ENCODE data around the gene AOPEP. TPM values are rescaled to one million over a fixed set of nuclear protein-coding genes. Genes with fewer than 3 reads are reported as not detected.

The AOPEP gene
- total and polyA plus RNA-seq, 2 of the 13 experiments (the other 11 are each of a cell fraction or from before 2014, with no cell fraction given) = 22.2 to 41.6 TPM

GRCh38 chr9:95023217-95024003 lies 296.9 kb downstream of the AOPEP start (continued):
- TF ChIP-seq, protein P1, sequence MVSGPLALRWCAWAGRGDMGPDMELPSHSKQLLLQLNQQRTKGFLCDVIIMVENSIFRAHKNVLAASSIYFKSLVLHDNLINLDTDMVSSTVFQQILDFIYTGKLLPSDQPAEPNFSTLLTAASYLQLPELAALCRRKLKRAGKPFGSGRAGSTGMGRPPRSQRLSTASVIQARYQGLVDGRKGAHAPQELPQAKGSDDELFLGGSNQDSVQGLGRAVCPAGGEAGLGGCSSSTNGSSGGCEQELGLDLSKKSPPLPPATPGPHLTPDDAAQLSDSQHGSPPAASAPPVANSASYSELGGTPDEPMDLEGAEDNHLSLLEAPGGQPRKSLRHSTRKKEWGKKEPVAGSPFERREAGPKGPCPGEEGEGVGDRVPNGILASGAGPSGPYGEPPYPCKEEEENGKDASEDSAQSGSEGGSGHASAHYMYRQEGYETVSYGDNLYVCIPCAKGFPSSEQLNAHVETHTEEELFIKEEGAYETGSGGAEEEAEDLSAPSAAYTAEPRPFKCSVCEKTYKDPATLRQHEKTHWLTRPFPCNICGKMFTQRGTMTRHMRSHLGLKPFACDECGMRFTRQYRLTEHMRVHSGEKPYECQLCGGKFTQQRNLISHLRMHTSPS (CRISPR knock-in tag; IDR thresholded peaks at IDR 0.05; ENCODE audit: low read depth) = no peak
- no peak for TF ChIP-seq SYNCRIP (IDR thresholded peaks at IDR 0.05; ENCODE audit: insufficient read depth, low read depth, low read length)
- TF ChIP-seq, protein P2, sequence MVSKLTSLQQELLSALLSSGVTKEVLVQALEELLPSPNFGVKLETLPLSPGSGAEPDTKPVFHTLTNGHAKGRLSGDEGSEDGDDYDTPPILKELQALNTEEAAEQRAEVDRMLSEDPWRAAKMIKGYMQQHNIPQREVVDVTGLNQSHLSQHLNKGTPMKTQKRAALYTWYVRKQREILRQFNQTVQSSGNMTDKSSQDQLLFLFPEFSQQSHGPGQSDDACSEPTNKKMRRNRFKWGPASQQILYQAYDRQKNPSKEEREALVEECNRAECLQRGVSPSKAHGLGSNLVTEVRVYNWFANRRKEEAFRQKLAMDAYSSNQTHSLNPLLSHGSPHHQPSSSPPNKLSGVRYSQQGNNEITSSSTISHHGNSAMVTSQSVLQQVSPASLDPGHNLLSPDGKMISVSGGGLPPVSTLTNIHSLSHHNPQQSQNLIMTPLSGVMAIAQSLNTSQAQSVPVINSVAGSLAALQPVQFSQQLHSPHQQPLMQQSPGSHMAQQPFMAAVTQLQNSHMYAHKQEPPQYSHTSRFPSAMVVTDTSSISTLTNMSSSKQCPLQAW (CRISPR knock-in tag; IDR thresholded peaks at IDR 0.05) = 0 out of 2 replicates have a peak, but pooled peaks have one; percentile 37
- TF ChIP-seq ZNF569 (CRISPR knock-in tag; IDR thresholded peaks at IDR 0.05; ENCODE audit: borderline replicate concordance) = no peak
- TF ChIP-seq GATAD2A (CRISPR knock-in tag; IDR thresholded peaks at IDR 0.05) = peak; percentile 91
- 0 out of 2 replicates have a peak, but pooled peaks have one; percentile 48 for TF ChIP-seq ZBTB34 (CRISPR knock-in tag; IDR thresholded peaks at IDR 0.05)
- no peak; the same call in 1 of the 2 replicates for TF ChIP-seq YEATS4 (CRISPR knock-in tag; IDR thresholded peaks at IDR 0.05; ENCODE audit: borderline replicate concordance)
- 0 out of 2 replicates have a peak, but pooled peaks have one; percentile 28 for TF ChIP-seq SALL2 (CRISPR knock-in tag; IDR thresholded peaks at IDR 0.05)
- TF ChIP-seq NONO (IDR thresholded peaks at IDR 0.05) = no peak
- 0 out of 2 replicates have a peak, but pooled peaks have one; percentile 57 for TF ChIP-seq NONO (CRISPR knock-in tag; conservative IDR thresholded peaks at IDR 0.05)
- TF ChIP-seq ZNF24 (IDR thresholded peaks at IDR 0.05) = no peak
- TF ChIP-seq GABPB1 (CRISPR knock-in tag; IDR thresholded peaks at IDR 0.05) = peak; percentile 44; the same call in 1 of the 2 replicates
- TF ChIP-seq PCBP1 (IDR thresholded peaks at IDR 0.05; ENCODE audit: borderline replicate concordance, low read depth, low read length) = no peak
- TF ChIP-seq, protein P3, sequence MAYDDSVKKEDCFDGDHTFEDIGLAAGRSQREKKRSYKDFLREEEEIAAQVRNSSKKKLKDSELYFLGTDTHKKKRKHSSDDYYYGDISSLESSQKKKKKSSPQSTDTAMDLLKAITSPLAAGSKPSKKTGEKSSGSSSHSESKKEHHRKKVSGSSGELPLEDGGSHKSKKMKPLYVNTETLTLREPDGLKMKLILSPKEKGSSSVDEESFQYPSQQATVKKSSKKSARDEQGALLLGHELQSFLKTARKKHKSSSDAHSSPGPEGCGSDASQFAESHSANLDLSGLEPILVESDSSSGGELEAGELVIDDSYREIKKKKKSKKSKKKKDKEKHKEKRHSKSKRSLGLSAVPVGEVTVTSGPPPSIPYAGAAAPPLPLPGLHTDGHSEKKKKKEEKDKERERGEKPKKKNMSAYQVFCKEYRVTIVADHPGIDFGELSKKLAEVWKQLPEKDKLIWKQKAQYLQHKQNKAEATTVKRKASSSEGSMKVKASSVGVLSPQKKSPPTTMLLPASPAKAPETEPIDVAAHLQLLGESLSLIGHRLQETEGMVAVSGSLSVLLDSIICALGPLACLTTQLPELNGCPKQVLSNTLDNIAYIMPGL (CRISPR knock-in tag; IDR thresholded peaks at IDR 0.05; ENCODE audit: borderline replicate concordance in 1 of 2, low read depth in 1 of 2) = peak in 1 of 2 experiments; percentile 34; a peak in 1 of 4 replicates
- TF ChIP-seq TBX2 (CRISPR knock-in tag; IDR thresholded peaks at IDR 0.05; ENCODE audit: borderline replicate concordance) = peak; percentile 68
- peak; percentile 29; the same call in 1 of the 2 replicates for TF ChIP-seq MLX (CRISPR knock-in tag; IDR thresholded peaks at IDR 0.05)
